ENCODE measurements around the gene SLC25A43. TPM values are rescaled to one million over a fixed set of nuclear protein-coding genes. Genes with fewer than 3 reads are reported as not detected.

SLC25A43 gene
- total and polyA plus RNA-seq, 4 donors: 3.6 to 18.7 (median 13.6) TPM

DNA sequence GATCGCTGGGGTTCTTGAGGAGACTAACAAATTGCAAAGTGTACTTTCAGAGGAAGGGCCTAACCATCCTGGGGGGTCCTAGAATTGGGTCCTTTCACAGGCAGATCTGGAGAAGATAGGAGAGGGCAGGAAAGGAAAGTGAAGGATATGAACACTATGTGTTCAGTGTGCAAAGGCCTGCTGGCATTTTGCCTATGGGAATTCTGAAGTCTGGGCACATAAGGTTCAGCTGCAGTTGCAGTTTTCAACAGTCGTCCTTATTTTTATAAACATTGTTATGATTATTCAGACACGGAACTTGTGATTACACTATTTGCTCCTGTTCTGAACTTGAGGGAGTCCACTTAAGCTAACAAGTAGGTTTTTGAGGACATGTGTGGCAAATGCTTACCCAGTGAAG, 67.8 kb downstream of the SLC25A43 start:
- no peak overlapping the region for H3K9ac ChIP-seq (ENCODE audit: insufficient read depth in 1 of 2, low read length in 2 of 2)
- 77 to 82% methylated on average over 3 of the region's 3 CpGs for WGBS, 2 donors
- peak overlapping the region in 1 of 2 donors; percentile 16 for H3K27ac ChIP-seq (ENCODE audit: low read depth in 1 of 2, low read length in 1 of 2)
- DNase-seq (peak in 1 of 3 donors; percentile 9), ATAC-seq (ENCODE audit: insufficient read depth, low FRiP score) (no peak)
- H3K36me3 ChIP-seq (ENCODE audit: control insufficient read depth in 4 of 4, insufficient read depth in 4 of 4, low read length in 4 of 4): peaks cover 0 to 6% (median 2%) of the 10 kb centered on the region in 4 donors
- peaks cover 0 to 4% (median 0%) of the 10 kb centered on the region in 5 donors for H3K4me1 ChIP-seq (ENCODE audit: control insufficient read depth in 5 of 5, insufficient read depth in 5 of 5, low read length in 5 of 5)
- H3K4me3 ChIP-seq: no peak overlapping the region
- peaks cover 0 to 2% (median 0%) of the 10 kb centered on the region in 4 donors for H3K9me3 ChIP-seq (ENCODE audit: control insufficient read depth in 4 of 4, insufficient read depth in 3 of 4, low read length in 3 of 4)
- H3K27me3 ChIP-seq (ENCODE audit: control insufficient read depth in 3 of 3, insufficient read depth in 3 of 3, low read length in 2 of 3): no peaks in the 10 kb centered on the region
- TF ChIP-seq CTCF (IDR thresholded peaks at IDR 0.05; ENCODE audit: control extremely low read depth, extremely low read depth): no peak

DNA sequence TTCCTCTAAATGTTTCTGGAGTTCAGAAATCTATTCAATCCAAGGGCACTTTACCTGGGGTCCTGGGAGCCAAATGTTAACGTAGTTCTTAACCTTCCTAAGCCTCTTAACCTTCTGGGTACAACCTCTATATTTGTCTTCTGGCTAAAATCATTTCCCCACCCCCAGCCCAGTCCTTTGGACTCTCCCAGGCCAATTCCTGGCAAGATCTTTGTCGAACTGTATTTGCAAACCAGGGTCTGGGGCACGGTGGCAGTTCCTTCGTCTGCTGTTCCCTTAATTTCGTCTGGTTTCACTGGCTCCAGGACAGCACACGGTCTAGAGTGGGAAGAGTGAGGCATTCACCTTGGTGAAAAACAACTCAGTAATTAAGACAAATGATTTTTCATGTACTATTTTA, 68.3 kb downstream of the SLC25A43 start:
- H3K4me1 ChIP-seq (ENCODE audit: control insufficient read depth in 5 of 5, insufficient read depth in 5 of 5, low read length in 5 of 5): peaks cover 0 to 4% (median 0%) of the 10 kb centered on the region in 5 donors
- TF ChIP-seq CTCF (IDR thresholded peaks at IDR 0.05; ENCODE audit: control extremely low read depth, extremely low read depth): no peak
- ATAC-seq (ENCODE audit: insufficient read depth, low FRiP score): no peak
- H3K4me3 ChIP-seq: no peak overlapping the region
- no peak for DNase-seq
- WGBS, 2 donors: 70 to 79% methylated on average over 6 of the region's 6 CpGs
- no peaks in the 10 kb centered on the region for H3K27me3 ChIP-seq (ENCODE audit: control insufficient read depth in 3 of 3, insufficient read depth in 3 of 3, low read length in 2 of 3)
- peaks cover 0 to 6% (median 2%) of the 10 kb centered on the region in 4 donors for H3K36me3 ChIP-seq (ENCODE audit: control insufficient read depth in 4 of 4, insufficient read depth in 4 of 4, low read length in 4 of 4)
- no peak overlapping the region for H3K9ac ChIP-seq (ENCODE audit: insufficient read depth in 1 of 2, low read length in 2 of 2)
- peaks cover 0 to 2% (median 0%) of the 10 kb centered on the region in 4 donors for H3K9me3 ChIP-seq (ENCODE audit: control insufficient read depth in 4 of 4, insufficient read depth in 3 of 4, low read length in 3 of 4)
- H3K27ac ChIP-seq (ENCODE audit: low read depth in 1 of 2, low read length in 1 of 2): no peak overlapping the region

GRCh38 chrX:119467842-119468550, 68.9 kb downstream of the SLC25A43 start, which contains the start of gene SLC25A5:
Gene SLC25A5 (plus strand): TSS chrX:119468444. CDS start chrX:119468516, 72 bp downstream.
- DNase-seq (peak; percentile 77 to 85 (median 84)), ATAC-seq (ENCODE audit: insufficient read depth, low FRiP score) (peak; percentile 89)
- Histone ChIP-seq H3K4me3 (peak within 1 kb of the TSS; percentile 73), H3K9me3 (ENCODE audit: control insufficient read depth in 4 of 4, insufficient read depth in 3 of 4, low read length in 3 of 4) (peaks cover 0 to 2% (median 0%) of the 10 kb centered on the region in 4 donors), H3K27me3 (ENCODE audit: control insufficient read depth in 3 of 3, insufficient read depth in 3 of 3, low read length in 2 of 3) (no peaks in the 10 kb centered on the region), H3K9ac (ENCODE audit: insufficient read depth in 1 of 2, low read length in 2 of 2) (peak within 1 kb of the TSS; percentile 61 to 63), H3K27ac (ENCODE audit: low read depth in 1 of 2, low read length in 1 of 2) (peak within 1 kb of the TSS; percentile 97 to 99), H3K36me3 (ENCODE audit: control insufficient read depth in 4 of 4, insufficient read depth in 4 of 4, low read length in 4 of 4) (peaks cover 0 to 6% (median 2%) of the 10 kb centered on the region in 4 donors), H3K4me1 (ENCODE audit: control insufficient read depth in 5 of 5, insufficient read depth in 5 of 5, low read length in 5 of 5) (peaks cover 0 to 4% (median 0%) of the 10 kb centered on the region in 5 donors)
- TF ChIP-seq CTCF (IDR thresholded peaks at IDR 0.05; ENCODE audit: control extremely low read depth, extremely low read depth): no peak
- 4 to 40% methylated on average over 29 to 46 of the region's 46 CpGs for WGBS, 2 donors

Data from lung (tissue), 12 donors.